Lung (tissue), 12 donors: ENCODE measurements around the gene MYO18A. TPM values are rescaled to one million over a fixed set of nuclear protein-coding genes. Genes with fewer than 3 reads are reported as not detected.

Experiments
- ATAC-seq: fragments of 200-7000 bp; cut with Tn5 transposase; one replicate; pipeline ENCODE4 v1.9.1; 2020; ENCODE audit warnings: moderate number of reproducible peaks; ENCODE audit not compliant: insufficient read depth, low FRiP score
- DNase-seq, 3 donors: peaks; one replicate each; pipeline ENCODE4 v3.0.0-alpha.2; 2013 to 2017
- H3K27ac ChIP-seq, 2 donors: one replicate each; pipeline ENCODE4 v1.5.1; 2013; ENCODE audit warnings: mild to moderate bottlenecking in 2 of 2, moderate library complexity in 2 of 2, control low read depth in 1 of 2, inconsistent platforms in 1 of 2, low read depth in 1 of 2, low read length in 1 of 2
- H3K27me3 ChIP-seq, 3 donors: one replicate each; pipeline ENCODE4 v1.5.1; 2013; ENCODE audit warnings: low read length in 2 of 3; ENCODE audit not compliant: control insufficient read depth in 3 of 3, insufficient read depth in 3 of 3
- H3K36me3 ChIP-seq, 4 donors: one replicate each; pipeline ENCODE4 v1.5.1; 2013; ENCODE audit warnings: low read length in 4 of 4, mild to moderate bottlenecking in 1 of 4, moderate library complexity in 1 of 4; ENCODE audit not compliant: control insufficient read depth in 4 of 4, insufficient read depth in 4 of 4
- H3K4me1 ChIP-seq, 5 donors: one replicate each; pipeline ENCODE4 v1.5.1; 2013; ENCODE audit warnings: low read length in 5 of 5, mild to moderate bottlenecking in 2 of 5, moderate library complexity in 1 of 5; ENCODE audit not compliant: control insufficient read depth in 5 of 5, insufficient read depth in 5 of 5
- H3K4me3 ChIP-seq: one replicate; pipeline ENCODE4 v1.5.1; 2013; ENCODE audit warnings: mild to moderate bottlenecking, control low read depth, moderate library complexity
- H3K9ac ChIP-seq, 2 donors: one replicate each; pipeline ENCODE4 v1.5.1; 2013; ENCODE audit warnings: low read length in 2 of 2, control low read depth in 1 of 2; ENCODE audit not compliant: insufficient read depth in 1 of 2
- H3K9me3 ChIP-seq, 4 donors: one replicate each; pipeline ENCODE4 v1.5.1; 2013; ENCODE audit warnings: low read length in 3 of 4, mild to moderate bottlenecking in 1 of 4, moderate library complexity in 1 of 4; ENCODE audit not compliant: control insufficient read depth in 4 of 4, insufficient read depth in 3 of 4
- CTCF ChIP-seq: IDR thresholded peaks from 2 replicates; pipeline ENCODE4 v1.5.1; 2012; ENCODE audit warnings: mild to moderate bottlenecking; ENCODE audit errors: control extremely low read depth, extremely low read depth
- WGBS, 2 donors: extraction: QIAGEN DNeasy Blood & Tissue Kit; methylation state at CpG; one replicate each; pipeline ENCODE4 v1.1.7; 2013; 5-methylcytosine and 5-hydroxymethylcytosine counted together
- polyA plus RNA-seq, 2 donors: library from polyadenylated mRNA; stranded (reverse); fragments of 200-250 nt; gene quantifications; one replicate each; pipeline ENCODE4 v1.2.1, GENCODE V29; 2013
- total RNA-seq, 2 donors: library from RNA; depleted of rRNA in 1 of 2; stranded (reverse); fragments of >200 nt in 1 of 2; gene quantifications; one replicate each; pipeline ENCODE4 v1.2.1, GENCODE V29; 2014 to 2021
- donor health status: control.
- donor health status: control.
- donor health status: Bipolar disorder and iron deficiency.
- donor health status: healthy.
- donor health status: DM: yes; HTN: yes; CAD: no.

The MYO18A gene
- total and polyA plus RNA-seq, 4 donors, result 19.0 to 65.2 (median 49.3) TPM

DNA sequence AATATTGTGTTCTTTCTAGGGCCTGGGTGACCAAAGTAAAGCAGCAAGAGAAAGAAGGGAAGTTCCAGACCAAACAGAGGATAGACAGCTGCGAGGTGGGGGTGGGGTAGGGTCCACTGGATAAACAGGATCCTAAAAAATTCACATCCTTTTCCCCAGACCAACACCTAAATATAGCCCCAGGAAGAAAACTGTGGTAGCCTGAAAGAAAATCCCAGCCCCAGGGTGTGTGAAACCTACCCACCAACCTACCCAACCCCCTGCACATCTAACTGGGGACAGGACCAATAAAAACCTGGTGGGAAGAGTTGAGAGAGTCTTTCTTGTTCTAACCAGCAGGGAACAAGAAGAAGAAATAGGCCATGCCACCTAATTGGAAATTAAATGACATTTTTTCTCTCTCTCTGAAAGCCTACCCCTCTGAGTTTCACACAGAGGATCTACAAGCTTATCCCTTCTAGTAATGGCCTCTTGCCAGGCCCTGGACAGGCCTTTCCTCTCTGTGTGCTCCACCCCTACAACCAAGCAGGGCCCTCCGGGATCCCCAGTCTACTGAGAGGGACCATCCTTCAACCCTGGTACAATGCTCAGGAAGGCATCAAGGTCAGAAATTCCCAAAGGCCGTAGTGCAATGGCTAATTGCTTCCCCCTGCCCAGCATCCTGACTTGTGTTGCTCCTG, 12.0 kb downstream of the MYO18A start:
- Histone ChIP-seq H3K9ac (no peak overlapping the region), H3K4me1 (peaks cover 0 to 12% (median 9%) of the 10 kb centered on the region in 5 donors), H3K36me3 (peaks cover 5 to 14% (median 9%) of the 10 kb centered on the region in 4 donors), H3K4me3 (no peak overlapping the region), H3K9me3 (no peaks in the 10 kb centered on the region), H3K27me3 (no peaks in the 10 kb centered on the region), H3K27ac (no peak overlapping the region)
- 48 to 59% methylated on average over 3 of the region's 3 CpGs for WGBS, 2 donors
- DNase-seq (no peak), ATAC-seq (no peak)
- TF ChIP-seq CTCF, result no peak

DNA sequence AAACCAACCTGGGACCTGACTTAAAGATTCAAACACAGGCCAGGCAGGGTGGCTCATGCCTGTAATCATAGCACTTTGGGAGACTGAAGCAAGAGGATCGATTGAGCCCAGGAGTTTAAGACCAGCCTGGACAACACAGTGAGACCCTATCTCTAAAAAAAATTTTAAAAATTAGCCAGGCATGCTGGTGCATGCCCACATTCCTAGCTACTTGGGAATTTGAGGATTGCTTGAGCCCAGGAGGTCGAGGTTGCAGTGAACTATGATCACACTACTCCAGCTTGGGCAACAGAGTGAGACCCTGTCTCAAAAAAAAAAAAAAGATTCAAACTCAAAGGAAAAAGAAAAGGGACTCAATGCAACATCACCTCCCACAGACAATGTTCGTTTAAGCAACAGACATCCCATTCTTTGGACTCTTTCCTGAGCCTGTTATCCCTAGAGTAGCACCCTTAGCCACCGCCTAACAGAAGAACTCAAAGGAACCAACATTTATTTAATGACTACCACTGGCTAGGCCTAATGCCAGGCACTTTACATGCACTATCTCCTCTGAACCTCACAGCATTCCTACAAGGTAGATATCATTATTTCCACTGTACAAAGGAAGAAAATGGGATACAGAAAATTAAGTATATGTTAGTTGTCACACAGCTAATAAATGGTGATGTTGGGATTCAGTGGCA, 12.7 kb downstream of the MYO18A start:
- WGBS, 2 donors, result 61 to 81% methylated on average over 4 of the region's 4 CpGs
- DNase-seq, result no peak
- H3K27ac ChIP-seq, result no peak overlapping the region

GRCh38 chr17:29166507-29166887, 13.7 kb downstream of the MYO18A start:
- DNase-seq (no peak), ATAC-seq (no peak)
- H3K9ac ChIP-seq, result no peak overlapping the region
- peaks cover 5 to 14% (median 9%) of the 10 kb centered on the region in 4 donors for H3K36me3 ChIP-seq
- H3K4me3 ChIP-seq, result no peak overlapping the region
- WGBS, 2 donors, result 97 to 98% methylated on average over 21 of the region's 21 CpGs
- no peak for TF ChIP-seq CTCF
- no peaks in the 10 kb centered on the region for H3K9me3 ChIP-seq
- no peaks in the 10 kb centered on the region for H3K27me3 ChIP-seq
- peaks cover 0 to 18% (median 12%) of the 10 kb centered on the region in 5 donors for H3K4me1 ChIP-seq
- H3K27ac ChIP-seq, result no peak overlapping the region

More for the DNA sequence above, 12.7 kb downstream of the MYO18A start:
- H3K36me3 ChIP-seq, result peaks cover 5 to 14% (median 9%) of the 10 kb centered on the region in 4 donors
- no peak for TF ChIP-seq CTCF
- no peak overlapping the region for H3K9ac ChIP-seq
- H3K9me3 ChIP-seq, result no peaks in the 10 kb centered on the region
- no peak for ATAC-seq
- H3K27me3 ChIP-seq, result no peaks in the 10 kb centered on the region
- H3K4me1 ChIP-seq, result peaks cover 0 to 15% (median 12%) of the 10 kb centered on the region in 5 donors
- H3K4me3 ChIP-seq, result no peak overlapping the region
